MCF 10A (cell line): ENCODE results near the gene PSMC5. TPM values are rescaled to one million over a fixed set of nuclear protein-coding genes. Genes with fewer than 3 reads are reported as not detected.

ENCODE experiments used
- BruUV-seq: library from RNA; stranded (reverse); fragments of 400-500 nt; replicated peaks from 2 replicates; lab custom pipeline; 2021; lab: Mats Ljungman, UMichigan
- CTCF ChIA-PET: fragments of 300-600 bp; sonication (Branson Sonifier 250); formaldehyde crosslinking; extraction: SDS; loops from one replicate; lab custom pipeline; 2021; ENCODE audit warnings: antibody characterized with exemption, inconsistent platforms; lab: Yijun Ruan, JAX
- POLR2A ChIA-PET: fragments of 300-600, 350-650 bp; sonication (Branson Sonifier 250); formaldehyde crosslinking; extraction: SDS; loops from one replicate; lab custom pipeline; 2020; ENCODE audit warnings: antibody characterized with exemption, inconsistent platforms; lab: Yijun Ruan, JAX
- DNase-seq: peaks from one replicate; pipeline ENCODE4 v3.0.0-alpha.2; 2018; ENCODE audit not compliant: unreplicated experiment
- H3K27ac Mint-ChIP-seq: one replicate; pipeline ENCODE4 v1.8.0; 2022; ENCODE audit warnings: mild to moderate bottlenecking, low read depth, mixed read lengths; ENCODE audit not compliant: unreplicated experiment
- H3K27me3 Mint-ChIP-seq: one replicate; pipeline ENCODE4 v1.8.0; 2022; ENCODE audit warnings: mixed read lengths; ENCODE audit not compliant: insufficient read depth, unreplicated experiment
- H3K36me3 Mint-ChIP-seq: one replicate; pipeline ENCODE4 v1.8.0; 2022; ENCODE audit warnings: mild to moderate bottlenecking, moderate library complexity, mixed read lengths; ENCODE audit not compliant: insufficient read depth, unreplicated experiment
- H3K4me1 Mint-ChIP-seq: one replicate; pipeline ENCODE4 v1.8.0; 2022; ENCODE audit warnings: mixed read lengths; ENCODE audit not compliant: insufficient read depth, unreplicated experiment
- H3K4me3 Mint-ChIP-seq: one replicate; pipeline ENCODE4 v1.8.0; 2022; ENCODE audit warnings: mild to moderate bottlenecking, moderate library complexity, mixed read lengths; ENCODE audit not compliant: unreplicated experiment
- H3K9me3 Mint-ChIP-seq: one replicate; pipeline ENCODE4 v1.8.0; 2022; ENCODE audit warnings: mixed read lengths; ENCODE audit not compliant: unreplicated experiment
- intact Hi-C: fragments of 100-400 bp; cut with micrococcal nuclease; formaldehyde crosslinking; loops from 2 replicates; pipeline ENCODE4 v1.14.1; 2022
- total RNA-seq: library from RNA; stranded (reverse); gene quantifications from 2 replicates; pipeline ENCODE4 v1.2.3, GENCODE V29; 2022
- TF ChIP-seq, protein P1 (sequence below): fragments of 200-600 bp; IDR thresholded peaks from one replicate; pipeline ENCODE4 v1.8.0; 2022; ENCODE audit warnings: antibody characterized with exemption, mild to moderate bottlenecking; ENCODE audit not compliant: unreplicated experiment

Gene PSMC5
- total RNA-seq, 1 experiment from 2014 or later = 148 TPM

DNA sequence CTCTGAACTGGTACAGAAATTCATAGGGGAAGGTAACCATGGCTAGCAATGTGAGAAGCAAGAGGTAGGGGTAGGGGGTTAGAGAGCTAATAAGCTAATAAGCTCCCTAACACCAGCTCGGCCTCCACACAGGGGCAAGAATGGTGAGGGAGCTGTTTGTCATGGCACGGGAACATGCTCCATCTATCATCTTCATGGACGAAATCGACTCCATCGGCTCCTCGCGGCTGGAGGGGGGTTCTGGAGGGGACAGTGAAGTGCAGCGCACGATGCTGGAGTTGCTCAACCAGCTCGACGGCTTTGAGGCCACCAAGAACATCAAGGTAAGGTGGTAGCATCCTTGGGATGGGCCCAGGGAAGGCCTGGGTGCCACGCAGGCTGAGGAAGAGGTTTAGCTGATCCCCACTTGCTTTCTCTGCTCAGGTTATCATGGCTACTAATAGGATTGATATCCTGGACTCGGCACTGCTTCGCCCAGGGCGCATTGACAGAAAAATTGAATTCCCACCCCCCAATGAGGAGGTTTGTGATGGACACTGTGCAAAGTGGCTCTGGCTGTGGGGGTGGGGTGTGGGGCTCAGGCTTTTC, 3.8 kb downstream of the PSMC5 start:
- no peak overlapping the region for H3K4me3 Mint-ChIP-seq
- TF ChIP-seq, protein P1, sequence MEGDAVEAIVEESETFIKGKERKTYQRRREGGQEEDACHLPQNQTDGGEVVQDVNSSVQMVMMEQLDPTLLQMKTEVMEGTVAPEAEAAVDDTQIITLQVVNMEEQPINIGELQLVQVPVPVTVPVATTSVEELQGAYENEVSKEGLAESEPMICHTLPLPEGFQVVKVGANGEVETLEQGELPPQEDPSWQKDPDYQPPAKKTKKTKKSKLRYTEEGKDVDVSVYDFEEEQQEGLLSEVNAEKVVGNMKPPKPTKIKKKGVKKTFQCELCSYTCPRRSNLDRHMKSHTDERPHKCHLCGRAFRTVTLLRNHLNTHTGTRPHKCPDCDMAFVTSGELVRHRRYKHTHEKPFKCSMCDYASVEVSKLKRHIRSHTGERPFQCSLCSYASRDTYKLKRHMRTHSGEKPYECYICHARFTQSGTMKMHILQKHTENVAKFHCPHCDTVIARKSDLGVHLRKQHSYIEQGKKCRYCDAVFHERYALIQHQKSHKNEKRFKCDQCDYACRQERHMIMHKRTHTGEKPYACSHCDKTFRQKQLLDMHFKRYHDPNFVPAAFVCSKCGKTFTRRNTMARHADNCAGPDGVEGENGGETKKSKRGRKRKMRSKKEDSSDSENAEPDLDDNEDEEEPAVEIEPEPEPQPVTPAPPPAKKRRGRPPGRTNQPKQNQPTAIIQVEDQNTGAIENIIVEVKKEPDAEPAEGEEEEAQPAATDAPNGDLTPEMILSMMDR = no peak
- no peak for DNase-seq
- H3K36me3 Mint-ChIP-seq = peaks cover 73% of the 10 kb centered on the region
- peaks cover 16% of the 10 kb centered on the region for H3K4me1 Mint-ChIP-seq
- POLR2A ChIA-PET = interaction anchor here (1.0 to 8.7 kb wide), 3 partner anchors 10 to 39 kb away, joined by 4 to 187 read pairs (median 4); partner anchors contain the start of gene SMARCD2
- CTCF ChIA-PET = interaction anchor here (0.6 to 1.1 kb wide), 4 partner anchors 155 to 405 kb away, joined by 3 to 5 read pairs (median 4); no protein-coding TSS in a partner anchor
- intact Hi-C loops = no loop called here
- BruUV-seq = TSS peak; percentile 75
- no peaks in the 10 kb centered on the region for H3K27me3 Mint-ChIP-seq
- no peaks in the 10 kb centered on the region for H3K9me3 Mint-ChIP-seq
- peak overlapping the region; percentile 68 for H3K27ac Mint-ChIP-seq

DNA sequence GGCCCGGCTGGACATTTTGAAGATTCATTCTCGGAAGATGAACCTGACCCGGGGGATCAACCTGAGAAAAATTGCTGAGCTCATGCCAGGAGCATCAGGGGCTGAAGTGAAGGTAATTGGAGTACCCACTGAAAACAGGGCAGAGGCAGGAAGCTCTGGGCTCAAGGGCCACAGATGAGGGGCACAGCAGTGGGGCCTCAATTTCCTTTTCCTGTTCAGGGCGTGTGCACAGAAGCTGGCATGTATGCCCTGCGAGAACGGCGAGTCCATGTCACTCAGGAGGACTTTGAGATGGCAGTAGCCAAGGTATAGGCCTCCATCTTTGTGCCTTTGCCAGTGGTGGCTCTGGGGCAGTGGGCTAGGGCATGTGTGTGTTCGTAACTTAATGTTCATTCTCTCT, 4.3 kb downstream of the PSMC5 start:
- no TSS peak for BruUV-seq
- POLR2A ChIA-PET = interaction anchor here (1.7 to 8.7 kb wide), 2 partner anchors 10 to 13 kb away, joined by 4 to 187 read pairs; partner anchors contain the start of gene SMARCD2
- Mint-ChIP-seq H3K9me3 (no peaks in the 10 kb centered on the region), H3K4me3 (no peak overlapping the region), H3K4me1 (peaks cover 15% of the 10 kb centered on the region), H3K36me3 (peaks cover 78% of the 10 kb centered on the region), H3K27ac (no peak overlapping the region), H3K27me3 (no peaks in the 10 kb centered on the region)
- intact Hi-C loops = no loop called here
- TF ChIP-seq, protein P1 = no peak
- DNase-seq = no peak
- CTCF ChIA-PET = no interaction called here

DNA sequence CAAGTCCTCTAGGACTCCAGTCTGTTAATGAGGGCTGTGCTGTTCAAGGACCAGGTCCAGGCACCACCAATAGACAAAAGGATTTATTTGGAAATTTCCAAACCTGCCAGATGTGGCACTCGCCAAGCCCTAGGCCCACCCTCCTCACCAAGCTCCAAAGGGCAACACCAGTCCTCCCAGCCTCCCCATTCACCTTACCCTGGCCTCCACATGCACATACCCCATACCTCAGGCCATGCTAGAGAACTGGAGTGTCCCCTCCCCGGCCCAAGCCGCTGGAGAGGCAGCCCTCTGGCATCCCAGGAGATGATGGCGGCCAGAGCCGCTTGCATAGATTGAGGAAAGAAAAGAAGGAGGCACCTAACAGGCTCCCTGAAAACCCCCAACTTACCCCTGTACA, 4.8 kb downstream of the PSMC5 start:
- Mint-ChIP-seq H3K4me3 (no peak overlapping the region), H3K27ac (no peak overlapping the region), H3K9me3 (no peaks in the 10 kb centered on the region), H3K27me3 (no peaks in the 10 kb centered on the region), H3K4me1 (peaks cover 15% of the 10 kb centered on the region), H3K36me3 (peaks cover 78% of the 10 kb centered on the region)
- intact Hi-C loops = no loop called here
- TF ChIP-seq, protein P1 = no peak
- CTCF ChIA-PET = no interaction called here
- no TSS peak for BruUV-seq
- DNase-seq = no peak
- POLR2A ChIA-PET = interaction anchor here (1.2 to 8.7 kb wide), 3 partner anchors 9 to 59 kb away, joined by 3 to 187 read pairs (median 4); partner anchors contain the start of genes CCDC47, DDX42 and SMARCD2

DNA sequence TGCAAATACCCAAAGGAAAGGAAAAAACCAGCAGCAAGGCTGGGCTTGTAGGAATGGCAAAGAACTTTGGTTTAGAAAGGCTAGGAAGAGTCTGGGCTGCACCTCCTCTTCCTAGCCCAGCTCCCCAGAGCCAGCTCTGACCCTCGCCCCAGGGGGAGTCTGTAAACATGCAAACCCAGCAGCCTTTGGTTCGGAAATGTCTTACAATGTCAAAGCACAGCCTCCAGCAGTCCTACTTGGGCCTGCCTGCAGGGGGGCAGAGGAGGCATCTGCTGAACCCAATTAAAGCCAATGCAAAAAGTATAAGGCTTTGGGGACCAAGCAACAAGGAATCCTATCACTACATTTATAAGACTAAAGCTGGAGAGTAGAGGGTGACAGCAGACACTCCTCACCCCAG, 5.2 kb downstream of the PSMC5 start:
- H3K27me3 Mint-ChIP-seq = no peaks in the 10 kb centered on the region
- TF ChIP-seq, protein P1 = no peak
- peaks cover 78% of the 10 kb centered on the region for H3K36me3 Mint-ChIP-seq
- H3K9me3 Mint-ChIP-seq = no peaks in the 10 kb centered on the region
- no peak overlapping the region for H3K4me3 Mint-ChIP-seq
- H3K27ac Mint-ChIP-seq = no peak overlapping the region
- no TSS peak for BruUV-seq
- ChIA-PET CTCF (interaction anchor here (0.7 to 1.0 kb wide), 2 partner anchors 8 to 399 kb away, joined by 3 to 5 read pairs; no protein-coding TSS in a partner anchor), POLR2A (interaction anchor here (1.2 kb wide), 1 partner anchor 59 kb away, joined by 3 read pairs; the partner anchor contains the start of genes CCDC47 and DDX42)
- peaks cover 15% of the 10 kb centered on the region for H3K4me1 Mint-ChIP-seq
- no peak for DNase-seq
- intact Hi-C loops = no loop called here
